ENCODE results near the gene SLC35B1.
"Not testable (repeated sequence)": the region's sequence is repeated elsewhere in the genome, so short reads cannot be mapped to it uniquely, and the experiment has no call there.

The SLC35B1 gene

DNA sequence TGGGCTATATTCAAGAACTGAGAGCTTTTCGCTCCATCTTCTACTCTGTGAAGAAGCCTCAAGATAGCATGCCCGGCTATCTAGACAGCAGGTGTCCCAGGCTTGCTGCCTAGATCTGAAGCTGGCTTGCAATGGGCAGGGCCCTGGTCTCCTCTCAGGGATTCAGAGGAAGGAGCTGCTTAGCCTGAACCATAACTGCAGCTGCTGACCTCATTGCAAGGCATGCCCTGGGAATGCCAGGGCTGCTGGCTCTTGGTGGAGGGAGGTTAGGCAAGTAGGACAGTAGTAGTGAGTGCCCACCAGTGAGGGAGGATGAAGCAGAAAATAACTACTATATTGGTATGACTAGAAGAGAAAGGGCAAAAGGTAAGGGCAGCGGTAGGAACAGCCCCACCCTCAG is 21.3 kb upstream of the SLC35B1 start:
- TF ChIP-seq JUND (IDR thresholded peaks at IDR 0.05; ENCODE audit: low read depth) = no peak
- no peak for DNase-seq (ENCODE audit: low read depth in 1 of 2, low spot score in 1 of 2)
- in situ Hi-C loops (cut with HindIII; ENCODE audit: low pct_unique_long_range_greater_than_20kb, low sequenced_read_pairs) = no loop called here

DNA sequence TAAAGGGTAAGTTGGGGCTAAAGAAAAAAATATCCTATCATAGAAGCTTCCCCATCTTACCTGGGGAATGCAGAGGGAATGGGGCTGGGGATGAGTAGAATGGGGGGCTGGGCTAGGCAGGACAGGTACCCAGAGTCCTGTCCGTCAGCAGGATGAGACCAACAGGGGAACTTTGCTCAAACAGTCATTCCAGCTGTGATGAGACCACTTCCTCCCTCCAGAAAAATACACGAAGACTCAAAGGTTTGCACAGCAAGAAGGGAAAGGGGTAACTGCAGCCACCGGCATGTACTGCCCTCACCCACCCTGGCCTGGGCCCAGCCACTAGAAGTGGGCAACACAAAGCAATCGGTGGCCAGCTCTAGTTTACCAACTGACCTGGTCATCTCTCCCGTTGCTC is 20.7 kb upstream of the SLC35B1 start:
- no peak for TF ChIP-seq JUND (IDR thresholded peaks at IDR 0.05; ENCODE audit: low read depth)
- in situ Hi-C loops (cut with HindIII; ENCODE audit: low pct_unique_long_range_greater_than_20kb, low sequenced_read_pairs) = no loop called here
- DNase-seq (ENCODE audit: low read depth in 1 of 2, low spot score in 1 of 2) = no peak

DNA sequence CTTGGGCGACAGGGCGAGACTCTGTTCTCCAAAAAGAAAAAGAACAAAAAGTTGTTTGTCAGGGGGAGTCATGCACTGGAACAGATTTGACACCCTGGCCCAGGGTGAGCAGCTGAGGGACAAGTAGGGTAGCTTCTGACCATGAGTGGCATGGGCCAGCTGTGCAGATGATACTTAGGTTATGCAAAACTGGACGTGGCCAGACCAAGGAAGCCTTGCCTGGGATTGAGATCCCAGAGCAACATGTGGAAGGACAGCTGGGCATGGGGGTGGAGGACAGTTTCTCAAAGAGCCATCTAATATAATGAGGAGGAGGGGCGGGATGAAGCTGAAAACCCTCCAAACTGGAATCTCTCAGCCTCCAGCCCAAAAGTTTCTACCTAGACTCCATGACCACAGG is 19.6 kb upstream of the SLC35B1 start:
- in situ Hi-C loops (cut with HindIII; ENCODE audit: low pct_unique_long_range_greater_than_20kb, low sequenced_read_pairs) = no loop called here
- no peak for TF ChIP-seq JUND (IDR thresholded peaks at IDR 0.05; ENCODE audit: low read depth)
- no peak for DNase-seq (ENCODE audit: low read depth in 1 of 2, low spot score in 1 of 2)

DNA sequence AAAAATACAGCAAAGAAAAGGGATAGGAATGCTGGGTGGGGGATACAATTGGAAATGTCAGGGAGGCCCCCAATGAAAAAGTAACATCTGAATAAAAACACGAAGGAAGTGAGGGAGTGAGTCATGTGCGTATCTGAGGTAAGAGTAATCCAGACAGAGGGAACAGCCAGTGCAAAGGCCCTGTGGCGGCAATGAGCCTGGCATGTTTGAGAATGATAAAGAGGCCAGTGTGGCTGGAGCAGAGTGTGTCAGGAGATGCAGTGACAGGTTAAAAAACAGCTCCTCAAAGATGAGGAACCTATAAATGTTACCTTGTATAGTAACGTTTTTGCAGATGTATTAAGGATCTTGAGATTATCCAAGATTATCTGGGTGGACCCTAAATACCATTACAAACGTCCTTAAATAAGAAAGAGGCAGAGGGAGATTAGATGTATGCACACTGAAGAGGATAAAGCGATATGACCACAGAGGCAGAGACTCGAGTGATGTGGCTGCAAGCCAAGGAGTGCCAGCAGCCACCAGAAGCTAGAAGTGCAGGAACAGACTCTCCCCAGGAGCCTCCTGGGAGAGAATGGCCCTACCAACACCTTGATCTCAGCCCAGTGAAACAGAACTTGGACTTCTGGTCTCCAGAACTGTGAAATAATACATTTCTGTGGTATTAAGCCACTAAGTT is 17.8 kb upstream of the SLC35B1 start:
- in situ Hi-C loops (cut with HindIII; ENCODE audit: low pct_unique_long_range_greater_than_20kb, low sequenced_read_pairs) = no loop called here
- DNase-seq (ENCODE audit: low read depth in 1 of 2, low spot score in 1 of 2) = no peak
- TF ChIP-seq JUND (IDR thresholded peaks at IDR 0.05; ENCODE audit: low read depth) = no peak

DNA sequence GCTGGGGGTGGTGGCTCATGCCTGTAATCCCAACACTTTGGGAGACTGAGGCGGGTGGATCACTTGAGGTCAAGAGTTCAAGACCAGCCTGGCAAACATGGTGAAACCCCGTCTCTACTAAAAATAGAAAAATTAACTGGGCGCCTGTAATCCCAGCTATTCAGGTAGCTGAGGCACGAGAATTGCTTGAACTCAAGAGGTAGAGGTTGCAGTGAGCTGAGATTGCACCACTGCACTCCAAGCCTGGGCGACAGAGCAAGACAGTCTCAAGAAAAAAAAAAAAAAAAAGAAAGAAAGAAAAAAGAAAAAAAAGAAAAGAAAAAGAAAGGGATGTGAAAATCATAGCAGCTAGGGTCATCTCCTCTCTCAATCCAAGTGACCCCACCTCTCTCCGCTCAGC is 16.8 kb upstream of the SLC35B1 start:
- DNase-seq (ENCODE audit: low read depth in 1 of 2, low spot score in 1 of 2); in situ Hi-C loops (cut with HindIII; ENCODE audit: low pct_unique_long_range_greater_than_20kb, low sequenced_read_pairs): not testable (repeated sequence)

DNA sequence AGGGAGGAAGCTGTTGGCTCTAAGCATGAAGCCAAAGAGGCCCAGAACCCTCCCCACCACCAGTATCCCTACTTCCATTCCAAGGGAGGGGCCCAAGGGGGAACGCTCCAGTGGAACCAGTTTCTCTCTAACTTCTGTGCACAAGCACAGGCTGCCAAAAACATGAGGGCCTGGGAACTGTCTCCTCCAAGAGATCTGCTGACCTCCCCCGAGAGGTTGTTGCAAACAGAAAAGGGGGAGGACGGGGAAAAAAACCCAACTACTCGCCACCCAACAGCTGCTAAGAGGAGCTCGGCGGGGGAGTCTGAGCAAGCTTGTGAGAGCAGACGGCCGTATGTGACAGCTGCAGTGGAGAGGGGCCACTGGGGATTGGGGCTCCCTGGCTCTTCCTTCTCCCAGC is 15.7 kb upstream of the SLC35B1 start:
- in situ Hi-C loops (cut with HindIII; ENCODE audit: low pct_unique_long_range_greater_than_20kb, low sequenced_read_pairs) = no loop called here
- no peak for TF ChIP-seq JUND (IDR thresholded peaks at IDR 0.05; ENCODE audit: low read depth)
- peak in 1 of 2 experiments; percentile 25 for DNase-seq (ENCODE audit: low read depth in 1 of 2, low spot score in 1 of 2)

DNA sequence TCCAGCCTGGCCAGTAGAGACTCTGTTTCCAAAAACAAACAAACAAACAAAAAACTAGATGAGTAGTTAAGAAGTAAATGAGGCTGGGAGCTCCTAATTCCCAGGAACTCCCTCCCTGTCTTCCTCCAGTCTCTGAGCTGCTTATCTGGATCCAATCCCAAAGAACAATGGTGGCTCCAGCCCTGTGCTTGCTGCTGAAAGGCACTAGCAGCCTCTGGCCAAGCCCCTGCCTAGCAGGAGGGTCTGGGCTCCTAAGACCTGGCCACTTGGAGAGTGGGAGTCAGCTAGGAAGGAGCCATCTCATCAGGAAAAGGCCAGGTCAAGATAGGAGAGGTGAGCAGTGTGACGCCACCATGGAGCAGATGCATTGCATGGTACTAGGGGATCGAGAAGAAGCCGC is 14.3 kb upstream of the SLC35B1 start:
- DNase-seq (ENCODE audit: low read depth in 1 of 2, low spot score in 1 of 2) = no peak
- no peak for TF ChIP-seq JUND (IDR thresholded peaks at IDR 0.05; ENCODE audit: low read depth)
- in situ Hi-C loops (cut with HindIII; ENCODE audit: low pct_unique_long_range_greater_than_20kb, low sequenced_read_pairs) = no loop called here

DNA sequence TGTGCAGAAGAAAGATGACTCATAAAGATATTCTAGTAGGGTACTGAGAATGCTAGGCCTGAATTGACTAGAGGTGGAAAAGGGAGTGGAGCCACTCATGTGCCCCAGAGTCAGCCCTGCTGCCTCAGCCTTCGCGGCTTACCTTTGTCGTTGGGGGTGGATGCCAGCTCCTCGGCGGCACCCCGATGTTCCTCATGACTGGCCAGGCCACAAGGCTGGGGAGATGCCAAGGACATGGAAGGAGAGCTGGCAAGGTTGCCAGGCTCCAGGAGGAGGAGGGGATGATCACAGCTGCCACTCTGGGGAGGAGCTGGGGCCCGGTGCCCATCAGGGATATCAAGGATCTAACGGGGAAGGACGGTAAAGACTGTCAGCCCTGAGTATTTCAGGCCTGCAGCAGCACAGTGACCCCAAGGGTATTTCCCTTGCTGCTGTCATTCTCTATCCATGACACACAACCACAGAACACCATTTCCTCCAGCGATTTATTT is 9.7 kb upstream of the SLC35B1 start:
- DNase-seq (ENCODE audit: low read depth in 1 of 2, low spot score in 1 of 2) = no peak
- in situ Hi-C loops (cut with HindIII; ENCODE audit: low pct_unique_long_range_greater_than_20kb, low sequenced_read_pairs) = no loop called here
- no peak for TF ChIP-seq JUND (IDR thresholded peaks at IDR 0.05; ENCODE audit: low read depth)

DNA sequence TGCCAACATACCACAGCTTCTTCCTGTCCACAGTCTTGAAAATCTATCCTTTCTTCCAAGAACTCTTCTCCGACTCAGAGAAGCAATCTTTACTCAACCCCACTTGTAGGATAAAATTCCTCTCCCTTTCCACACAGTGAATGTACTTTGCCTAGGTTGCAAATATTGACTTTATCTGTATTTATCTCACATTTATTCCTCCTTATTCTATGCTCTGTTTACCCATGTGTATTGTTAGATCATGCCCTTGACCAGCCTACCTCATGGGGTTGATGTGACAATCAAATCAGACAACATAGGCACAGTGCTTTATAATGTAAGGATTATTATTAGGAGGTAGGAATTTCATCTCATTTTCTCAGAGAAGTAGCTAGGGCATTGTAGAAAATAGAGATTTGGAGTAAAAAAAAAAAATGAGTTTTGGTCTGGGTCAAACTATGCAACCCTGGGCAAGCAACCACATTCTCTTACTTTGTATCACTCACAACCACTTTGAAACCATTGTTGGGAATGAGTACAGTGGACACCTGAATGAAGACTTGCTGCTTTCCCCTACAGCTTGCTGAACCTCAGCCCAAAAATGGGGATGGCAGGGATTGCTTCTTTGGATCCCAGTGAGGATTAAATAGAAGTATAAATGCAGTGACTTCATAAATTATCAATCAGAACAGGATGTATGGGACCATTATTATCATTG is 9.1 kb upstream of the SLC35B1 start:
- in situ Hi-C loops (cut with HindIII; ENCODE audit: low pct_unique_long_range_greater_than_20kb, low sequenced_read_pairs) = no loop called here
- no peak for TF ChIP-seq JUND (IDR thresholded peaks at IDR 0.05; ENCODE audit: low read depth)
- DNase-seq (ENCODE audit: low read depth in 1 of 2, low spot score in 1 of 2) = no peak

DNA sequence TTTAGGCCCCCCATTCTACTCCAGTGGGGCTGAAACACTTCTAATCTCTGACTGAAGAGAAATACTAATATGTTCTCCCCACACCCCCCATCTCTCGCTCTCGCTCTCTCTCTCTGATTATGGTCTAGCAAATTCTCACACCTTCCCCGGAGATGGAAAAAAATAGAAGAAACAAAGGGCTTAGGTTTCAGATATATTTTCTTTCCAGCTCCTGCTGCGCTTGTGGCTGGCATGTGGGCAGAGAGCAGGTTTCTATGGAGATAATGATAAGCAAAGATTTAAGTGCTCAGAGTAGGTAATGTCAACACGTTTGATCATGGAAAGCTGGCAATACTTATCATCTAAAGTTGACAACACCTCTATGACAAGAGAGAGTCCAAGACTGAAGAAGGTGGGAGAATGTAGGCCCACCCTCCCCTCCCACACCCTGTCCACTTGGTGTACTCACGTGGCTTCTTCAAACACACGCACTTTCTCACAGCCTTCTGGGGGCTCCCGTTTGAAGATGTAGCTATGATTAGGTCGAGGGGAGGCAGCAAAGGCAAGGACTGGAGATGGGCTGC is 8.0 kb upstream of the SLC35B1 start:
- in situ Hi-C loops (cut with HindIII; ENCODE audit: low pct_unique_long_range_greater_than_20kb, low sequenced_read_pairs) = no loop called here
- DNase-seq (ENCODE audit: low read depth in 1 of 2, low spot score in 1 of 2) = no peak
- TF ChIP-seq JUND (IDR thresholded peaks at IDR 0.05; ENCODE audit: low read depth) = no peak

DNA sequence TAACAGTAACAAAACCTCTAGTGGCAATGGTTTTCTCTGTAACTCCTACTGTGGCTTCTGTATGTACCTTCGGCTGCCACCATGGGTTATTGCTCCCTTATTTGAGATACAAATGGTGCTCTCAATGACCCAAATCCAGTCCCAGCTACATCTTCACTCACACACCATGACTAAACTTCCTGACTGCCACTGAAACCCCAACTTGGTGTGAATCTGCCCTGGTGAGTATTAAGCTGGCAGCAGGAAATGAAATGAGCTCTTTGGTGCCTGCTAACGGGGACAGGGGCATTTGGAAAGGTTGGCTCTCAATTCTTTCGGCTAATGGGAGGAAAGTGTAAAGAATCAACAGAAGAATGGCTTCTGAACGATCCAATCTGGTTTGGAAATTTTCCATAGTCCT is 7.5 kb upstream of the SLC35B1 start:
- DNase-seq (ENCODE audit: low read depth in 1 of 2, low spot score in 1 of 2) = no peak
- in situ Hi-C loops (cut with HindIII; ENCODE audit: low pct_unique_long_range_greater_than_20kb, low sequenced_read_pairs) = no loop called here
- no peak for TF ChIP-seq JUND (IDR thresholded peaks at IDR 0.05; ENCODE audit: low read depth)

DNA sequence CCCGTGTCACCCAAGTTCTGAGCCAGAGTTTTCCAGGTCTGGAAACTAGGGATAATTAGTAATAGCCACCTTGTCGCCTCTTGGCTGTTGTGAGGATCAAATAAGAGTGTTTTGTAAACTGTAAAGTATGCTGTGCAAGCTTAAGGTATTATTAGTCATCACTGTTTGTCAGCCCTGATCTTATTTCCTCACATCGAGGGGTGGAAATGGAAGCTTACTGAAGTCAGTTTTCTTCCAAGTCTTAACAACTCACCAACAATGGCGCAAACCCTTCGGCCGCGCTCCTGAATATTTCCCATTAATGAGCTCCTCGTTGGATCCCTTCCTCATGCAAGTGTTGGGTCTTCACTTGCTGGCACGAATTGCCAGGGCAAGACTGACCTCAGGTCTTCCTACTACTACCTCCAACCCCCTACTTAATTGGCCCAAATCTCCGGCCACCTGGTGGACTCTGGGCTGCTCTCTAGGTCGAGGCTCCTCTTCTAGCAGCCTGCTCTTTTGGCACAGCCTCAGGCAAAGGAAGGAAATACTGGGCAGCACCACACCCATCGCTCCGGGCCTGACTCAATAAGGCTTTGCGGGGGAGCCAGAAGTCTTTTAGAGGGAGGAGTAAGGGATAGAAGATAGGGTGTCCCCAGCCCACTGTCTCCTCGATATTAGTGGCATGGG is 885 bp upstream of the SLC35B1 start:
- TF ChIP-seq JUND (IDR thresholded peaks at IDR 0.05; ENCODE audit: low read depth) = no peak
- peak in 1 of 2 experiments; percentile 19 for DNase-seq (ENCODE audit: low read depth in 1 of 2, low spot score in 1 of 2)
- in situ Hi-C loops (cut with HindIII; ENCODE audit: low pct_unique_long_range_greater_than_20kb, low sequenced_read_pairs) = no loop called here

DNA sequence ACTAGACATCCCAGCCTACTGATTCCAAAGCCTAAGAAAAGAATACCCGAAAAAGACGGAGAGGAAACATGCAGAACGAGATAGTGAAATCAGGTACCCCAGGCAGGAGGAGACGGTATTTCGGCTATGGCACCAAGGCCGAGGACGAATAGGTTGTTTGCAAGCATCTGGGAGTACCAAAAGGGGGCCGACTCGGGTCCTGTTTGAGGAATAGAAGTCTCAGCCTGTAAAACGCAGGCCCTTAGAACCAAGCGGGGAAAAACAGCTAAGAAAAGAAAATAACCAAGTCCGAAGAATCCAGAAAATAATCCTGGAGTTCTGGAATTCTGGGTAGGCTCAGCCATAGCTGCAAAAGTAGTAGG is 537 bp downstream of the SLC35B1 start:
- in situ Hi-C loops (cut with HindIII; ENCODE audit: low pct_unique_long_range_greater_than_20kb, low sequenced_read_pairs) = no loop called here
- TF ChIP-seq JUND (IDR thresholded peaks at IDR 0.05; ENCODE audit: low read depth) = no peak
- DNase-seq (ENCODE audit: low read depth in 1 of 2, low spot score in 1 of 2) = no peak
